ENCODE results near the gene ABT1. TPM values are rescaled to one million over a fixed set of nuclear protein-coding genes. Genes with fewer than 3 reads are reported as not detected.

Gene ABT1
- total RNA-seq = 9.8 and 11.4 TPM in 2 replicates

DNA sequence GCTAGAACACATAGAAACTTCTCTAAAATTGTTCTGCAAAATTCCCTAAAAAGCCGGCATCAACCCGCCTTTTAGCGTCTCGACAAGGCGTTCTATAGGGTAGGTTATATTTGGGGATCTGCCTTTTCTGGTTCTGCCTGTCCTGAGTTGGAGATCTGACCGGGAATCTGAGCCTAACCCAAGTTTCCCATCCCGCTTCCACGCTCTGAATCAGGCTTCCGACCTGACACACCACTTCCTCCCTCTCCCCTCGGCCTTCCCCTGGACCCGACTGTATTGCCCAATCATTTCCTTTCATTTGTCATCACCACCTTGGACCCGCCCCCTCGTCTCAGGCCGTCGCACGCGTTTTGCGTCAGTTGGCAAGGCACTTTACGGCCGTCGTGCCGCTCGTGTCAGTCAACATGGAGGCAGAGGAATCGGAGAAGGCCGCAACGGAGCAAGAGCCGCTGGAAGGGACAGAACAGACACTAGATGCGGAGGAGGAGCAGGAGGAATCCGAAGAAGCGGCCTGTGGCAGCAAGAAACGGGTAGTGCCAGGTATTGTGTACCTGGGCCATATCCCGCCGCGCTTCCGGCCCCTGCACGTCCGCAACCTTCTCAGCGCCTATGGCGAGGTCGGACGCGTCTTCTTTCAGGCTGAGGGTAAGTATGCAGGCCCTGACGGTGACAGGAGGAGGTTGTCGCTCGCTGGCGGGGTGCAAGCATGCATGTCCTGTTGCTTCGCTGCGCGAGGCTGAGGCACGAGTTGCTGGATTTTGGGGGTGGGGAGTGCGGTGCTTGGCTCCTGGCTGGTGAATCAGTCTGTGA is at the start of gene ABT1:
Gene ABT1, plus strand, starts transcription at position 375 of the 810 bp plus-strand sequence. Its CDS starts 30 bp downstream, at position 405.

Other genes starting within 250 kb of the ABT1 start
- 30.5 and 35.4 TPM in 2 replicates for gene BTN3A2, start 231.8 kb upstream of the ABT1 start, total RNA-seq
- gene BTN2A2, start 213.8 kb upstream of the ABT1 start, total RNA-seq = 9.2 and 10.0 TPM in 2 replicates
- gene BTN3A1, start 194.7 kb upstream of the ABT1 start, total RNA-seq = 23.8 and 41.1 TPM in 2 replicates
- 20.1 and 36.2 TPM in 2 replicates for gene BTN3A3, start 156.4 kb upstream of the ABT1 start, total RNA-seq
- gene BTN2A1, start 139.0 kb upstream of the ABT1 start, total RNA-seq = 16.5 and 17.1 TPM in 2 replicates
- gene BTN1A1, start 96.7 kb upstream of the ABT1 start, total RNA-seq = not detected in 2 replicates
- gene HMGN4, start 58.6 kb upstream of the ABT1 start, total RNA-seq = 54.4 and 61.7 TPM in 2 replicates
- 12.1 and 13.9 TPM in 2 replicates for gene ZNF322, start 62.8 kb downstream of the ABT1 start, total RNA-seq